ENCODE results near the gene COQ4. TPM values are rescaled to one million over a fixed set of nuclear protein-coding genes. Genes with fewer than 3 reads are reported as not detected.

The COQ4 gene
- total RNA-seq, 1 donor from 2014 or later = 26.0 TPM

DNA sequence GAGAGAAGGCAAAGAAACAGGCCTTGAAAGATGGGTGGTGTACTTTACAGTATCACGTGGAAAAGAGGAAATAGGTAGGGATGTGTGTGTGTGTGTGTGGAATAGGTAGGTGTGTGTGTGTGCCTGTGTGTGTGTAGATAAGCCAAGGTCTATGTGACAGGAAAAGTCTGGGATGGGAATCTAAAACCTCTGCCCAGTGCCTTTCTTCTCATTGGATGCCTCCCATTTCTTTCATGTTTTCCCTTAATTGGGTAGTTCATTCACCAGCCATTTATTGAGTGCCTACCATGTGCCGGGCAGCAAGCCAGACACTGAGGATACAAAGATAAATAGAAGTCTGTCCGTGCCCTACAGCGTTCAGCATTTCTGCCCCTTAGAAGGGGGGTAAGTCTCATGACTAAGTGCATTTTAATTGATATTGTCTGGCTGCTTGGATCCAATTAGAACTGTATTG, 49.6 kb downstream of the COQ4 start:
- peak; percentile 29 to 92 for DNase-seq (ENCODE audit: low read depth in 2 of 2)

DNA sequence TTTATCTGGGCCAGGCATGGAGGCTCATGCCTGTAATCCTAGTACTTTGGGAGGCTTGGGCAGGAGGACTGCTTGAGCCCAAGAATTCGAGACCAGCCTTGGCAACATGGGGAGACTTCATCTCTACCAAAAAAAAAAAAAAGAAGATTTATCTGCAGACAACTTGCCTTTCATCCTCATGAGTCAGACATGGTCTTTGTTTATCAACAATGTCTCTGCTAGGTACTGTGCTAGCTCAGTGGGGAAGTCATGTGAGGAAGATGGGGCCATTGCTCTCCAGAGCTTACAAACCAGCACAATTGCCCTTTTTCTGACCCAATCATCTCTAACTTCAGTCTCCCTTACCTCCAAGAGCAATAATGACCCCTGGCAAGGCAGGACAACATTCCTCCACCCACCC, 50.1 kb downstream of the COQ4 start:
- peak; percentile 50 to 64 for DNase-seq (ENCODE audit: low read depth in 2 of 2)

DNA sequence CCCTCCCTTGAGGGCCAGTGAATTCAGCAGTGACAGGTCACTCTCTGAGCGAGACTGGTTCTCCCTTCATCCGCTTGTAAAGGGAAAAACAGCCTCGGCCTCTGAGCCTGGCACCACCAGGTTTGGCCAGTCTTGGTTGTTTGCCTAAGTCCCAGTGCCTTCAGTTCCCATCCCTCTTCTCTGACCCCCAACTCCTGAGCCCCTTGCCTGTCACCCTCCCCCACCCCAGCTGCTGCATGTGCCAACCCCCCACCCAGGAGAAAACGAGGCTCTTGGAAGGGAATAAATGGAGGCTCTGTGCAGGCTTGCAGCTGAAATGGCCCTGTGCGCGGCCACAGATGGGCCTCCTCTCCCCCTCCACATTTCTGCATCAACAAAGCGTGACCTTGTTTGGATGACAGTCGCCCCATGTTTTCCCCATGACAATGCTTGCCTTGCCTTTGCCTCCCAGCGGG, 51.6 kb downstream of the COQ4 start:
- DNase-seq (ENCODE audit: low read depth in 2 of 2) = no peak

DNA sequence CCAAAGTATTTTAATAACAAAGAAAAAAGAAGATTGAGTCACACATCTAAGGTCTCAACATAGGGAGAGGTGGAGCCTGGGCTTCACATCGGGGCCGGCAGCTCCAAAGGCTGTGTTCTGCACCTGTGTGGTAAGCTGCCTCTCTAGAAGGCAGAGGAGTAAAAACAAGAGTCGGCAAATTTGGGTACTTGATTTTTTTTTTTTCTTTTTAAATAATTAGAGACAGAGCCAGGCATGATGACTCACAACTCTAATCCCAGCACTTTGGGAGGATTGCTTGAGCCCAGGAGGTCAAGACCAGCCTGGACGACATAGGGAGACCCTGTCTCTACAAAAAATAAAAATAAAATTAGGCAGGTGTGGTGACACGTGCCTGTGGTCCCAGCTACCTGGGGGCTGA, 53.2 kb downstream of the COQ4 start:
- DNase-seq (ENCODE audit: low read depth in 2 of 2) = no peak

DNA sequence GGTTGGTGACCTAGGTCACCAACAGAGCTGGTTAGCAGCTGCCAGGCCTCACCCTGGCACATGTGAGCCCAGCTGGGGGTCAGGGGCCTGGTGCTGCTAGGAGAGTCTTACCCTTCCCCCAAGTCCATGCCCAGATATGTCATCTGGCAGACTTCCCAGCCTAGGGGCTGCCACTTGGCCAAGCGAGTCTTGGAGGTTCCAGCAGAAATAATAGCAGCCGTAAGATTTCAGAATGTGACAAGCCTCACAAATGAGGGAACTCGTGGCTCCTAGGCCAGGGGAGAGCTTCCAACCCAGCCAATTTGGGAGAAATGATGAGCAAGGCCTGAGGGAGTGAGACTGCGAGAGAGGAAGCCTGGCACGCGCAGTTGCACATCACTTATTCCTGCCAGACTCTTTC, 59.6 kb downstream of the COQ4 start:
- no peak for DNase-seq (ENCODE audit: low read depth in 2 of 2)

DNA sequence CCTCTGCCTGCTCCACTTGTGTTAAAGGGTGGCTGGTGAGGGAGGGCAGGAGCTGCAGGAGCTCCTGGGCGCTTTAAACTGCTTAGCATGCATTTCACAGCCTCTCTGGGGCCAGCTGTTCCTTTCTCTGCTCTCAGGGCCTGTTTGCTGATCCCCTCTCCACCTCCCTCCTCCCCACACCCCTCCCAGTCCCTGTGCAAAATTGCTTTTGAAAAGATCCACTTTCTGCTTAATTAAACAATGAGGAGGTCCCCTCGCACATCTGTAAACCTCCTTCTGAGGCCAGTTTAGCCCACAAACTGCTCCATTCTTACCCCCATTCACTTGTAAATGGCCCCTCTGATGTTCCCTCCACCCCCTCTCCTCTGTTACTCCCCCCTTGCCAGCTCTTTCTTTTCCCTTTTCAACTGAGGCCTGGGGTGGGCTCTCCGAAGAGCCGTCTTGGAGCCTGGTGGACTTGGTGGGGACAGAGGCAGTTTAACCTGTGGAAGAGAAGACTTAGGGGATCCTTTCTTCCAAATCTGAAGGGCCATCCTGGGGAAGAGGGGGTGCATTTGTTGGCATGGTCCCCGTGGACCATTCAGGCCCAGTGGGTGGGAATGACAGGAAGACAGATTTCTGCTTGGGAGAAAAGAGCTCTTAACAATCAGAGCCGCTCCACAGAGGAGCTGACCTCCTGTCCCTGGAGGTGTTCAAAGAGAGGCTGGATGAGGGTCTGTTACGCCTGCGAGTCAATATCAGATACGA, 60.5 kb downstream of the COQ4 start:
- no peak for DNase-seq (ENCODE audit: low read depth in 2 of 2)

Other genes starting within 250 kb of the COQ4 start
- gene PTGES2, start 195.1 kb upstream of the COQ4 start, total RNA-seq = 62.5 and 67.8 TPM in 2 replicates
- not detected in 2 replicates for gene LCN2, start 173.4 kb upstream of the COQ4 start, total RNA-seq
- 31.8 and 48.2 TPM in 2 replicates for gene BBLN, start 162.6 kb upstream of the COQ4 start, total RNA-seq
- gene CIZ1, start 131.3 kb upstream of the COQ4 start, total RNA-seq = 9.4 and 12.3 TPM in 2 replicates
- gene DNM1, start 119.5 kb upstream of the COQ4 start, total RNA-seq = 0.40 and 0.44 TPM in 2 replicates
- 32.9 and 49.6 TPM in 2 replicates for gene GOLGA2, start 46.8 kb upstream of the COQ4 start, total RNA-seq
- gene SWI5, start 46.6 kb upstream of the COQ4 start, total RNA-seq = 17.5 and 19.6 TPM in 2 replicates
- 22.4 and 26.2 TPM in 2 replicates for gene TRUB2, start 392 bp upstream of the COQ4 start, total RNA-seq
- gene SLC27A4, start 17.7 kb downstream of the COQ4 start, total RNA-seq = 18.5 and 46.8 TPM in 2 replicates
- 36.0 and 46.4 TPM in 2 replicates for gene URM1, start 48.5 kb downstream of the COQ4 start, total RNA-seq
- gene CERCAM, start 98.0 kb downstream of the COQ4 start, total RNA-seq = 16.1 and 19.0 TPM in 2 replicates
- gene ODF2, start 133.2 kb downstream of the COQ4 start, total RNA-seq = 20.5 and 25.4 TPM in 2 replicates
- gene GLE1, start 181.9 kb downstream of the COQ4 start, total RNA-seq = 8.5 and 10.9 TPM in 2 replicates
- gene SPTAN1, start 229.7 kb downstream of the COQ4 start, total RNA-seq = 412 and 449 TPM in 2 replicates

All from lung microvascular endothelial cell (primary cell).